Endothelial cell of umbilical vein (primary cell): ENCODE data around the gene GTF3C5. TPM values are rescaled to one million over a fixed set of nuclear protein-coding genes. Genes with fewer than 3 reads are reported as not detected.

Experiments
- BruUV-seq: library from RNA; stranded (reverse); fragments of 400-500 nt; replicated peaks from 2 replicates; lab custom pipeline; 2021; lab: Mats Ljungman, UMichigan
- CTCF ChIA-PET: fragments of 300-600, 350-600 bp; sonication (Branson Sonifier 250); formaldehyde crosslinking; loops from one replicate; lab custom pipeline; 2021; ENCODE audit warnings: antibody characterized with exemption, inconsistent platforms; lab: Charles Lee
- POLR2A ChIA-PET: fragments of 300-600, 350-600 bp; sonication (Branson Sonifier 250); formaldehyde crosslinking; loops from one replicate; lab custom pipeline; 2021; ENCODE audit warnings: antibody characterized with exemption, inconsistent platforms; lab: Charles Lee
- DNase-seq: peaks from one replicate; pipeline ENCODE4 v3.0.0-alpha.2; 2011; ENCODE audit warnings: low read depth, low spot score
- FAIRE-seq: peaks from 2 replicates; lab custom pipeline; 2011; peaks lifted over from hg19 to GRCh38; lab: Jason Lieb, UNC
- H2AFZ ChIP-seq: 2 replicates; pipeline ENCODE4 v1.6.0; 2012; ENCODE audit warnings: low read depth, low read length, control low read depth, inconsistent platforms
- H3K27ac ChIP-seq: 2 replicates; pipeline ENCODE4 v1.5.1; 2011; ENCODE audit warnings: low read depth, mild to moderate bottlenecking, control low read depth, low read length, moderate library complexity; ENCODE audit not compliant: insufficient read depth
- H3K27me3 ChIP-seq, 2 experiments: 2 replicates each; pipeline versions ENCODE4 v1.6.0 to v1.6.1; 2011; ENCODE audit warnings: low read length in 2 of 2, mixed read lengths in 1 of 2; ENCODE audit not compliant: control insufficient read depth in 2 of 2, insufficient read depth in 2 of 2
- H3K36me3 ChIP-seq, 2 experiments: 2 replicates in 1 of 2; 3 replicates in 1 of 2; pipeline ENCODE4 v1.5.1; 2011; ENCODE audit warnings: low read length in 2 of 2, mild to moderate bottlenecking in 1 of 2, moderate library complexity in 1 of 2; ENCODE audit not compliant: control insufficient read depth in 2 of 2, insufficient read depth in 2 of 2; ENCODE audit errors: extremely low read depth in 1 of 2
- H3K4me1 ChIP-seq: 3 replicates; pipeline ENCODE4 v1.5.1; 2011; ENCODE audit warnings: mild to moderate bottlenecking, low read length; ENCODE audit not compliant: control insufficient read depth, insufficient read depth; ENCODE audit errors: extremely low read depth
- H3K4me2 ChIP-seq: 2 replicates; pipeline ENCODE4 v1.6.1; 2011; ENCODE audit warnings: low read length, control low read depth, mixed read lengths; ENCODE audit not compliant: insufficient read depth
- H3K4me3 ChIP-seq, 3 experiments: fragments of 200-600 bp in 1 of 3; sonication (generic), shearing (Covaris generic) in 1 of 3; replicated peaks in 1 of 3; 2 replicates each; pipeline ENCODE4 v1.5.1; 2011 to 2016; ENCODE audit warnings: control low read depth in 3 of 3, low read length in 3 of 3, mild to moderate bottlenecking in 2 of 3, inconsistent platforms in 1 of 3, low read depth in 1 of 3, moderate library complexity in 1 of 3; ENCODE audit not compliant: insufficient read depth in 1 of 3
- H3K79me2 ChIP-seq: 2 replicates; pipeline ENCODE4 v1.6.0; 2012; ENCODE audit warnings: low read length, inconsistent platforms; ENCODE audit not compliant: control insufficient read depth, insufficient read depth
- H3K9ac ChIP-seq: replicated peaks from 2 replicates; pipeline ENCODE3; 2011; ENCODE audit warnings: low read length, control low read depth; ENCODE audit not compliant: insufficient read depth; ENCODE audit errors: extremely low read depth
- H3K9me1 ChIP-seq: replicated peaks from 3 replicates; pipeline ENCODE4 v1.6.0; 2011; ENCODE audit warnings: mild to moderate bottlenecking, low read length; ENCODE audit not compliant: control insufficient read depth, insufficient read depth; ENCODE audit errors: extremely low read depth
- H3K9me3 ChIP-seq: replicated peaks from 2 replicates; pipeline ENCODE4 v1.5.1; 2012; ENCODE audit warnings: low read length, inconsistent platforms; ENCODE audit not compliant: control insufficient read depth, insufficient read depth
- H4K20me1 ChIP-seq: replicated peaks from 2 replicates; pipeline ENCODE3; 2011; ENCODE audit warnings: mild to moderate bottlenecking, low read length; ENCODE audit not compliant: control insufficient read depth, insufficient read depth; ENCODE audit errors: extremely low read depth
- CTCF ChIP-seq, 2 donors: IDR thresholded peaks; 1 replicate in 1 of 2; 2 replicates in 1 of 2; pipeline ENCODE4 v1.5.1; 2011; ENCODE audit warnings: low read length in 2 of 2, mild to moderate bottlenecking in 2 of 2, moderate library complexity in 2 of 2, control low read depth in 1 of 2, inconsistent platforms in 1 of 2, low read depth in 1 of 2; ENCODE audit not compliant: insufficient read depth in 1 of 2; ENCODE audit errors: extremely low read depth in 1 of 2
- EZH2 ChIP-seq: IDR thresholded peaks from 2 replicates; pipeline ENCODE4 v1.6.1; 2012; ENCODE audit warnings: borderline replicate concordance, low read depth, mild to moderate bottlenecking, moderate library complexity, low read length, inconsistent platforms; ENCODE audit not compliant: severe bottlenecking
- FOS ChIP-seq: IDR thresholded peaks from 2 replicates; pipeline ENCODE4 v1.6.1; 2011; ENCODE audit warnings: mild to moderate bottlenecking, low read length, moderate library complexity, borderline replicate concordance; ENCODE audit not compliant: insufficient read depth
- GATA2 ChIP-seq: IDR thresholded peaks from 2 replicates; pipeline ENCODE4 v1.7.0; 2011; ENCODE audit warnings: low read depth, mild to moderate bottlenecking, moderate library complexity, mixed read lengths, low read length; ENCODE audit not compliant: insufficient read length, insufficient read depth
- JUN ChIP-seq: IDR thresholded peaks from 2 replicates; pipeline ENCODE4 v1.6.1; 2011; ENCODE audit warnings: borderline replicate concordance, low read depth; ENCODE audit not compliant: insufficient read length, insufficient read depth
- MAX ChIP-seq: IDR thresholded peaks from 2 replicates; pipeline ENCODE4 v1.6.1; 2011; ENCODE audit not compliant: insufficient read depth, insufficient read length
- MYC ChIP-seq: IDR thresholded peaks from one replicate; pipeline ENCODE4 v1.6.1; 2011; ENCODE audit warnings: mild to moderate bottlenecking, low read depth, low read length
- POLR2A ChIP-seq: IDR thresholded peaks from 2 replicates; pipeline ENCODE4 v1.6.1; 2012; ENCODE audit warnings: low read depth, mild to moderate bottlenecking, control low read depth, low read length
- POLR2AphosphoS5 ChIP-seq: IDR thresholded peaks from 2 replicates; pipeline ENCODE4 v1.6.1; 2012; ENCODE audit warnings: low read depth, mild to moderate bottlenecking, control low read depth, low read length, moderate library complexity; ENCODE audit not compliant: insufficient read depth
- dilution Hi-C: fragments of 300-500 bp; cut with MboI; formaldehyde crosslinking; loops from one replicate; pipeline ENCODE4 v1.15.0; 2019; ENCODE audit warnings: low sequenced_read_pairs; ENCODE audit not compliant: extremely low pct_ligation_motif_present
- intact Hi-C: fragments of 100-400 bp; cut with micrococcal nuclease; formaldehyde crosslinking; loops from one replicate; pipeline ENCODE4 v1.10.0; 2022
- polyA plus RNA-seq, 4 experiments: library from polyadenylated mRNA; depleted of rRNA in 3 of 4; stranded (reverse) in 3 of 4; unstranded in 1 of 4; fragments of >200 nt; gene quantifications; 2 replicates each; pipeline versions ENCODE4 v1.2.1 to v1.2.3, GENCODE V29; 2011 to 2012; ENCODE audit warnings: missing spikeins in 1 of 4
- total RNA-seq: library from RNA; stranded (reverse); gene quantifications from 2 replicates; pipeline ENCODE4 v1.2.3, GENCODE V29; 2021

Gene GTF3C5
- total and polyA plus RNA-seq, 2 donors (not counting 3 experiments of a cell fraction or from before 2014, with no cell fraction given): 65.6 to 73.8 TPM

GRCh38 chr9:133056533-133056932 lies 25.7 kb downstream of the GTF3C5 start:
- DNase-seq (no peak), FAIRE-seq (no peak)
- Histone ChIP-seq H3K4me2 (no peak overlapping the region), H3K27me3 (no peaks in the 10 kb centered on the region), H3K36me3 (peaks cover 0 to 35% of the 10 kb centered on the region in 2 experiments), H3K79me2 (no peaks in the 10 kb centered on the region), H3K9me3 (no peaks in the 10 kb centered on the region), H3K9ac (no peak overlapping the region), H4K20me1 (no peaks in the 10 kb centered on the region), H3K4me3 (no peak overlapping the region), H3K9me1 (no peaks in the 10 kb centered on the region), H3K4me1 (peaks cover 3% of the 10 kb centered on the region), H2AFZ (no peak overlapping the region), H3K27ac (no peak overlapping the region)
- intact Hi-C loops (no loop called here), dilution Hi-C loops (no loop called here)
- POLR2A ChIA-PET: no interaction called here
- no TSS peak for BruUV-seq
- TF ChIP-seq MAX (no peak), POLR2AphosphoS5 (no peak), EZH2 (no peak), GATA2 (no peak), FOS (no peak), CTCF (IDR thresholded peaks at IDR 0.05; ENCODE audit: extremely low read depth in 1 of 2, insufficient read depth in 1 of 2, low read depth in 1 of 2, low read length in 2 of 2) (no peak), MYC (no peak), JUN (no peak), POLR2A (no peak)
- CTCF ChIA-PET: no interaction called here
